Tibial artery (tissue), 4 donors: ENCODE data around the gene ARHGEF1.

Experiments used
- DNase-seq, 2 donors: peaks; one replicate each; pipeline ENCODE4 v3.0.0-alpha.2; 2019
- H3K27ac ChIP-seq, 2 donors: fragments of 200-600 bp; sonication (generic) in 1 of 2; 1 replicate in 1 of 2; 2 replicates in 1 of 2; pipeline ENCODE4 v1.5.1; 2018 to 2019; ENCODE audit warnings: mild to moderate bottlenecking in 1 of 2
- H3K27me3 ChIP-seq, 2 donors: fragments of 200-600 bp; sonication (generic) in 1 of 2; one replicate each; pipeline versions ENCODE4 v1.5.1 to v1.6.0; 2016 to 2019
- H3K36me3 ChIP-seq, 3 donors: fragments of 200-600 bp; sonication (generic) in 2 of 3; one replicate each; pipeline ENCODE4 v1.5.1; 2016 to 2019; ENCODE audit warnings: mild to moderate bottlenecking in 2 of 3
- H3K4me1 ChIP-seq, 4 donors: fragments of 200-600 bp; sonication (generic) in 2 of 4; 1 replicate in 3 of 4; 2 replicates in 1 of 4; pipeline ENCODE4 v1.5.1; 2016 to 2019
- H3K4me3 ChIP-seq, 2 donors: fragments of 200-600 bp; sonication (generic) in 1 of 2; 1 replicate in 1 of 2; 2 replicates in 1 of 2; pipeline ENCODE4 v1.5.1; 2018 to 2019; ENCODE audit warnings: mild to moderate bottlenecking in 2 of 2
- H3K9me3 ChIP-seq, 3 donors: fragments of 200-600 bp; sonication (generic) in 1 of 3; one replicate each; pipeline ENCODE4 v1.5.1; 2016 to 2019
- intact Hi-C: fragments of 100-400 bp; cut with DNase I; formaldehyde crosslinking; loops from one replicate; pipeline ENCODE4 v1.15.0; 2023; ENCODE audit warnings: low total_unique reads
- TF ChIP-seq, protein P1 (sequence below), 2 experiments: fragments of 200-600 bp in 1 of 2; fragments of 450-650 bp in 1 of 2; IDR thresholded peaks; one replicate each; pipeline ENCODE4 v1.5.1; 2017 to 2019; ENCODE audit warnings: antibody characterized with exemption in 2 of 2, mild to moderate bottlenecking in 1 of 2, moderate library complexity in 1 of 2

The ARHGEF1 gene

DNA sequence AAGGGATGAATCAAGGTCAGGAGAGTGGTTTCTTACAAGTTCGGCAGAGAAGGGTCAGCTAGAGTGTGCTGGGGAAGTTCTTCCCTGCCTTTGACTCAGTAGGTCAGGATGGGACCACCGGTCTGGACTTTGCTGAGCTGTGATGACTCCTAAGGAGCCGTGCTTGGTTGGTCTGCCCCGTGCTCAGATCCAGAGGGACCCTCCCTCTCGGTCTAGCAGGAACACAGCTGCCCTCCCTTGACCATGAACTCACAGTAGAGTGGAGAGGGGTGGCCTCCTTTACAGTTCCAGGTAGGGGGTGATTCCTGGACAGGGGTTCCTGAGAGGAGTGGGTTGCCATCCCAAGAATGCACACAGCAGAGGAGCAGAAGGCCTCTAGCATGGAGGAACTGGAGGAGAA is 18.6 kb upstream of the ARHGEF1 start:
- peaks cover 0 to 43% (median 29%) of the 10 kb centered on the region in 4 donors for H3K4me1 ChIP-seq
- DNase-seq: no peak

DNA sequence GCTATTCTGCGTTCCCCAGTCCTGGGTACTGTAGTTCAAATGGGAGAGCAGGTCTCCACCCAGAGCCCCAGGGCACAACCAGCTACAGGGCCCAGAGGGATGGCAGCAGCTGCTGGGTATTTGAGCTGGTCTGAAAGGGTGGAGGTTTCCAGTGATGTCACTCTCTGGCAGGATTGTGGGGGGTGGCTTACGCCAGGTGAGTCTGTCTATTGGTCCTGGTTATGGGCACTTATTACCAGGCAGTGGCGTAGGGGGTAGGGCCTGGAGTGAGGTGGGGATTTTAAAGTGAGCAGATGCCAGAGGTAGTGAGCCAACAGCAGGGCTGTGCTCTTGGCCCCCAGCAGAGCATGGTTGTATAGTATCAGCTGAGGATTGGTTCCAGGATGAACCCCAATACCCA is 16.7 kb upstream of the ARHGEF1 start:
- Histone ChIP-seq H3K27me3 (no peaks in the 10 kb centered on the region), H3K36me3 (peaks cover 69 to 99% (median 86%) of the 10 kb centered on the region in 3 donors), H3K4me3 (no peak overlapping the region), H3K27ac (no peak overlapping the region), H3K9me3 (no peaks in the 10 kb centered on the region), H3K4me1 (peaks cover 0 to 34% (median 20%) of the 10 kb centered on the region in 4 donors)
- intact Hi-C loops: no loop called here
- no peak for DNase-seq
- TF ChIP-seq, protein P1, sequence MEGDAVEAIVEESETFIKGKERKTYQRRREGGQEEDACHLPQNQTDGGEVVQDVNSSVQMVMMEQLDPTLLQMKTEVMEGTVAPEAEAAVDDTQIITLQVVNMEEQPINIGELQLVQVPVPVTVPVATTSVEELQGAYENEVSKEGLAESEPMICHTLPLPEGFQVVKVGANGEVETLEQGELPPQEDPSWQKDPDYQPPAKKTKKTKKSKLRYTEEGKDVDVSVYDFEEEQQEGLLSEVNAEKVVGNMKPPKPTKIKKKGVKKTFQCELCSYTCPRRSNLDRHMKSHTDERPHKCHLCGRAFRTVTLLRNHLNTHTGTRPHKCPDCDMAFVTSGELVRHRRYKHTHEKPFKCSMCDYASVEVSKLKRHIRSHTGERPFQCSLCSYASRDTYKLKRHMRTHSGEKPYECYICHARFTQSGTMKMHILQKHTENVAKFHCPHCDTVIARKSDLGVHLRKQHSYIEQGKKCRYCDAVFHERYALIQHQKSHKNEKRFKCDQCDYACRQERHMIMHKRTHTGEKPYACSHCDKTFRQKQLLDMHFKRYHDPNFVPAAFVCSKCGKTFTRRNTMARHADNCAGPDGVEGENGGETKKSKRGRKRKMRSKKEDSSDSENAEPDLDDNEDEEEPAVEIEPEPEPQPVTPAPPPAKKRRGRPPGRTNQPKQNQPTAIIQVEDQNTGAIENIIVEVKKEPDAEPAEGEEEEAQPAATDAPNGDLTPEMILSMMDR (IDR thresholded peaks at IDR 0.05): no peak

More for the DNA sequence above, 18.6 kb upstream of the ARHGEF1 start:
- intact Hi-C loops: no loop called here
- Histone ChIP-seq H3K36me3 (peaks cover 53 to 83% (median 73%) of the 10 kb centered on the region in 3 donors), H3K27me3 (no peaks in the 10 kb centered on the region), H3K9me3 (no peaks in the 10 kb centered on the region), H3K27ac (no peak overlapping the region), H3K4me3 (no peak overlapping the region)
- TF ChIP-seq, protein P1 (IDR thresholded peaks at IDR 0.05): no peak

DNA sequence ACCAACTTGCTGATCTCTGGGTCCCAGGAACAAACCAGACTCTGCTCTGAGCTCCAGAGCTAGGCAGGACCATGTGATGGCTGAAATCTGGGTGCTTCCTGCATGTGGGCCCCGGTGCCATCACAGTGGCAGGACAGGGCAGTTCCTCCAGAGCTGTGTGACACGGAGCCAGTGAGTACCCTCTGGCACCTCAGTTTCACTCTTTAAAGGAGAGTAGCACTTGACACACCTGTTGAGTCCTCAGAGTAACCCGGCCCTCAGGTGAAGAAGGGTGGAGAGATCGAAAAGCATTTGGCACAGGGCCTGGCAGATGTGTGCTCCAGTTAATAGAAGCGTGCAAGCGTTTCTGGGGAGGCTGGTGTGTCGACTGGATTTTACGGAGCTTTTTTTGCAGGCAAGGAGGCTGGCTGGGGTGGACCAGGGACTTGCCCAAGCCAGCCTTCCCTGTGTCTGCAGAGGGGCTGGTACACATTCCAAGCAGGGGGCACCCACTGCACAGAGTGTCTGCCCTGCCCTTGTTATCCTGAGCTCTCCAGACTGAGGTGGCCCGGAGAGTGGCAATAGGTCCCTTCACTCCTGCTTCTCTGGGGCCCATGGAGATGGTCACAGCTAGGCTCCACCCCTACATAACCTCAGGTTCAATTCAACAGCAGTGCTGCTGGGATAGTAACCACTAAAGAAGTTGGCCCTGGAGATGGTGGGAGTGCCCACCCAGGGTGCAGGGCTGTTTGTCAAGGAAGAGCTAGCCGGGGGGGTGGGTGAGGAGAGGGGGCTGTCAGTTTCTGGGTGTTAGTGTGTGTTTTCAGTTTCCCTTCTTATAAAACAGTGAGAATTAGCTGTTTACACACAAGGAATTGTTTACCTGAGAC is 14.6 kb upstream of the ARHGEF1 start:
- Histone ChIP-seq H3K4me3 (no peak overlapping the region), H3K36me3 (peaks cover 54 to 92% (median 74%) of the 10 kb centered on the region in 3 donors), H3K4me1 (peaks cover 0 to 14% (median 5%) of the 10 kb centered on the region in 4 donors), H3K9me3 (no peaks in the 10 kb centered on the region), H3K27me3 (no peaks in the 10 kb centered on the region), H3K27ac (no peak overlapping the region)
- no peak for DNase-seq
- intact Hi-C loops: no loop called here
- TF ChIP-seq, protein P1 (IDR thresholded peaks at IDR 0.05): no peak

DNA sequence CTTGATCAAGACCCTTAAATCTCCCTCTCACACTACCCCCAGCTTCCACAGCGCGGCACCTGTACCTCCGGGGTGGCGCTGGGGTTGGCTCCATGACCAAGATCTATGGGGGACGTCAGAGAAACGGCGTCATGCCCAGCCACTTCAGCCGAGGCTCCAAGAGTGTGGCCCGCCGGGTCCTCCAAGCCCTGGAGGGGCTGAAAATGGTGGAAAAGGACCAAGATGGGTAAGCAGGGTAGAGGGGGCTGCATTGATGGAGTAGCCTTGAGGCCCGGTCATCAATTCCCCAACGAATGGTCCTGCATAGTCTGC is 14.0 kb upstream of the ARHGEF1 start:
- TF ChIP-seq, protein P1 (IDR thresholded peaks at IDR 0.05): no peak
- peaks cover 52 to 86% (median 69%) of the 10 kb centered on the region in 3 donors for H3K36me3 ChIP-seq
- H3K4me1 ChIP-seq: peaks cover 0 to 10% (median 2%) of the 10 kb centered on the region in 4 donors
- H3K27ac ChIP-seq: no peak overlapping the region
- H3K27me3 ChIP-seq: no peaks in the 10 kb centered on the region
- no peak overlapping the region for H3K4me3 ChIP-seq
- no peak for DNase-seq
- no peaks in the 10 kb centered on the region for H3K9me3 ChIP-seq
- intact Hi-C loops: no loop called here

DNA sequence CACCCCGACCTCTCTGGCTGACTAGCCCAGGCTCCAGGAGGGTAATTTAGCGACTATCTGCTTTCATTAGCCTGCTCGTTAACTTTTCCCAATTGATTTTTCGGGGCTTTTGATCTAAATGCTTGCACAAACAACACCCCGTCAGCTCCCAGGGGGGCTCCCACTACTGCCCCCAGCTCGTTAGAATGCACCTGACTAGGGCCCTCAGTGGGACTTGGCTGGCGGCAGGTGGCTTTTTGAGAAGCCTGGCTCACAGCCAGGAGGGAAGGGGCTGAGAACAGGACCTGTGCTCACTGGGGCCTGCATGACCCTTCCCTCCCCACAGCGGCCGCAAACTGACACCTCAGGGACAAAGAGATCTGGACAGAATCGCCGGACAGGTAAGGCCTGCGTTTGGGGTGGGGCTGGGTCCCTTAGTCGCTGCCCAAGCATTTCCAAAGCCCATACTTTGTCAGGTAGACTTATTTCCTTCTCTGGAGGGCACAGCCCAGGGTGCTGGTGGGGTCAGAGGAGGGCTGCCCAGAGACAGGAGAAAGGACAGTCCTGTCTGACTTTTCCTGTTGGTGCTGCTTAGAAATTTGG is 13.5 kb upstream of the ARHGEF1 start:
- Histone ChIP-seq H3K4me3 (no peak overlapping the region), H3K4me1 (peaks cover 0 to 10% (median 0%) of the 10 kb centered on the region in 4 donors), H3K27me3 (no peaks in the 10 kb centered on the region), H3K9me3 (no peaks in the 10 kb centered on the region), H3K36me3 (peaks cover 47 to 80% (median 64%) of the 10 kb centered on the region in 3 donors), H3K27ac (no peak overlapping the region)
- TF ChIP-seq, protein P1 (IDR thresholded peaks at IDR 0.05): no peak
- intact Hi-C loops: no loop called here
- DNase-seq: no peak
